GM19238 (cell line): ENCODE data around the gene OTUB2.
A peak's percentile ranks its signal among the peaks of the same experiment; 100 is the strongest.
"Not testable (repeated sequence)": the region's sequence is repeated elsewhere in the genome, so short reads cannot be mapped to it uniquely, and the experiment has no call there.

ENCODE experiments used
- DNase-seq: peaks from one replicate; pipeline ENCODE4 v3.0.0; 2011; ENCODE audit warnings: low spot score; ENCODE audit not compliant: insufficient read length

The OTUB2 gene

GRCh38 chr14:94056579-94057308 lies 30.6 kb downstream of the OTUB2 start:
- no peak for DNase-seq

- no peak for DNase-seq
Measured at GRCh38 chr14:94058128-94058673, 32.1 kb downstream of the OTUB2 start.

GRCh38 chr14:94058674-94059138 lies 32.6 kb downstream of the OTUB2 start:
- DNase-seq: no peak

GRCh38 chr14:94059998-94060397 lies 33.9 kb downstream of the OTUB2 start:
- no peak for DNase-seq

GRCh38 chr14:94062344-94062940 lies 36.3 kb downstream of the OTUB2 start:
- no peak for DNase-seq

GRCh38 chr14:94066089-94066676 lies 40.0 kb downstream of the OTUB2 start:
- no peak for DNase-seq

- DNase-seq: not testable (repeated sequence)
Measured at GRCh38 chr14:94072076-94072475, 45.9 kb downstream of the OTUB2 start.

- DNase-seq: no peak
Measured at GRCh38 chr14:94074534-94074933, 48.4 kb downstream of the OTUB2 start.

GRCh38 chr14:94075008-94075407 lies 48.9 kb downstream of the OTUB2 start:
- DNase-seq: no peak

- no peak for DNase-seq
Measured at GRCh38 chr14:94077111-94077821, 51.1 kb downstream of the OTUB2 start.

- DNase-seq: no peak
Measured at GRCh38 chr14:94077823-94078222, 51.7 kb downstream of the OTUB2 start.

- no peak for DNase-seq
Measured at GRCh38 chr14:94079891-94080620, 53.9 kb downstream of the OTUB2 start.

- peak; percentile 94 for DNase-seq
Measured at GRCh38 chr14:94080621-94081385, 54.7 kb downstream of the OTUB2 start, which contains the start of the genes DDX24 and IFI27L1. Gene DDX24, minus strand, starts transcription at chr14:94081202. Its CDS starts 1,460 bp downstream, at chr14:94079742. Gene IFI27L1, plus strand, starts transcription at chr14:94081310. Its CDS starts 15,628 bp downstream, at chr14:94096938.

- no peak for DNase-seq
Measured at GRCh38 chr14:94081386-94081820, 55.3 kb downstream of the OTUB2 start.

GRCh38 chr14:94087891-94088290 lies 61.8 kb downstream of the OTUB2 start:
- no peak for DNase-seq

- no peak for DNase-seq
Measured at GRCh38 chr14:94088516-94088915, 62.4 kb downstream of the OTUB2 start.

GRCh38 chr14:94089479-94089878 lies 63.3 kb downstream of the OTUB2 start:
- DNase-seq: no peak

GRCh38 chr14:94093418-94093817 lies 67.3 kb downstream of the OTUB2 start:
- DNase-seq: no peak

GRCh38 chr14:94097091-94097490 lies 71.0 kb downstream of the OTUB2 start:
- no peak for DNase-seq
